ENCODE measurements around the gene UGT1A9. TPM values are rescaled to one million over a fixed set of nuclear protein-coding genes. Genes with fewer than 3 reads are reported as not detected.
A peak's percentile ranks its signal among the peaks of the same experiment; 100 is the strongest.

UGT1A9 gene
- total RNA-seq, 1 experiment from 2014 or later: not detected

- Histone ChIP-seq H3T11ph (ENCODE audit: low read length) (no peak overlapping the region), H2AK5ac (ENCODE audit: insufficient read length, low read length) (no peak overlapping the region), H4K8ac (replicated peaks; ENCODE audit: insufficient read length, low read depth, low read length) (no peak overlapping the region), H3K79me1 (ENCODE audit: insufficient read depth, low read depth, low read length, poor library complexity, severe bottlenecking) (no peaks in the 10 kb centered on the region), H4K91ac (ENCODE audit: insufficient read length, low read depth, low read length) (no peak overlapping the region), H3K14ac (ENCODE audit: insufficient read depth, low read length) (no peak overlapping the region), H3K4me1 (ENCODE audit: insufficient read depth, low read length) (peaks cover 3% of the 10 kb centered on the region; the same call in 1 of the 2 replicates), H3K56ac (ENCODE audit: insufficient read length, low read depth, low read length) (no peak overlapping the region), H3K4ac (ENCODE audit: low read depth, low read length) (no peak overlapping the region), H2BK20ac (ENCODE audit: low read depth, low read length, poor library complexity, severe bottlenecking) (no peak overlapping the region), H2BK120ac (ENCODE audit: low read depth, low read length, poor library complexity, severe bottlenecking) (no peak overlapping the region), H3K4me2 (ENCODE audit: insufficient read depth, insufficient read length, low read length) (no peak overlapping the region), H3K23me2 (ENCODE audit: insufficient read length, low read depth, low read length, poor library complexity, severe bottlenecking) (no peaks in the 10 kb centered on the region), H3K9ac (ENCODE audit: extremely low read depth, insufficient read length, low read length) (no peak overlapping the region), H3K23ac (ENCODE audit: insufficient read length, low read depth, low read length) (no peak overlapping the region), H2BK5ac (ENCODE audit: insufficient read length, low read length) (no peak overlapping the region), H4K5ac (ENCODE audit: insufficient read length, low read depth, low read length) (no peak overlapping the region), H3K9me3 (ENCODE audit: control insufficient read depth, low read depth, low read length) (no peaks in the 10 kb centered on the region), H4K20me1 (ENCODE audit: control insufficient read depth, insufficient read depth, insufficient read length) (no peaks in the 10 kb centered on the region), H2AFZ (ENCODE audit: low read length) (no peak overlapping the region), H3K18ac (ENCODE audit: insufficient read length, low read depth, low read length) (no peak overlapping the region), H2BK12ac (ENCODE audit: insufficient read length, low read depth, low read length) (no peak overlapping the region), H2BK15ac (ENCODE audit: low read depth, low read length) (no peak overlapping the region), H3K27me3 (ENCODE audit: insufficient read depth, low read length) (no peaks in the 10 kb centered on the region), H3K79me2 (ENCODE audit: insufficient read depth, low read length) (no peaks in the 10 kb centered on the region), H3K27ac (ENCODE audit: insufficient read length, low read depth, low read length) (no peak overlapping the region)
- peaks cover 19 to 21% of the 10 kb centered on the region in 2 experiments for H3K4me1 Mint-ChIP-seq
- H3K36me3 Mint-ChIP-seq (ENCODE audit: insufficient read depth in 1 of 3, low read depth in 3 of 3): no peaks in the 10 kb centered on the region; a peak in 1 of 7 replicates
- H3K27ac Mint-ChIP-seq: peak overlapping the region in 1 of 3 experiments; percentile 78; a peak in 2 of 7 replicates
- H3K9me3 Mint-ChIP-seq: peaks cover 0 to 7% of the 10 kb centered on the region in 2 experiments; a peak in 2 of 5 replicates
- no peaks in the 10 kb centered on the region for H3K27me3 Mint-ChIP-seq (ENCODE audit: low read depth)
- TF ChIP-seq CTCF (conservative IDR thresholded peaks at IDR 0.05): no peak
- WGBS (ENCODE audit: extremely low coverage, insufficient read length, low lambda C conversion rate): no CpG with 5 or more reads among the region's 6 CpGs
- DNase-seq: no peak
- H3K4me3 Mint-ChIP-seq: no peak overlapping the region
These were observed 22.3 kb downstream of the UGT1A9 start for GRCh38 chr2:233693963-233694362.

Data from H9 (cell line).